HG02763 (cell line): ENCODE data around the gene HEATR9.

Experiments used
- ATAC-seq: cut with Tn5 transposase; IDR thresholded peaks from one replicate; pipeline ENCODE4 v1.9.1; 2021; ENCODE audit warnings: mild to moderate bottlenecking, moderate library complexity; ENCODE audit not compliant: unreplicated experiment

HEATR9 gene

GRCh38 chr17:35895636-35896587 is 27.2 kb upstream of the HEATR9 start:
- peak; percentile 43 for ATAC-seq

GRCh38 chr17:35894206-35894605 is 25.5 kb upstream of the HEATR9 start:
- ATAC-seq, result no peak

GRCh38 chr17:35893751-35894150 is 25.1 kb upstream of the HEATR9 start:
- ATAC-seq, result no peak

GRCh38 chr17:35892091-35893035 is 23.7 kb upstream of the HEATR9 start:
- no peak for ATAC-seq

GRCh38 chr17:35891269-35891668 is 22.6 kb upstream of the HEATR9 start:
- ATAC-seq, result no peak

- no peak for ATAC-seq
These were observed 22.1 kb upstream of the HEATR9 start for GRCh38 chr17:35890774-35891155.

GRCh38 chr17:35889818-35890773 is 21.4 kb upstream of the HEATR9 start:
- ATAC-seq, result no peak

GRCh38 chr17:35889241-35889640 is 20.6 kb upstream of the HEATR9 start:
- no peak for ATAC-seq

- ATAC-seq, result peak; percentile 89
These were observed 11.3 kb upstream of the HEATR9 start, which contains the start of gene CCL5 for GRCh38 chr17:35879773-35880654. CCL5 (minus strand) TSS chr17:35880360.

GRCh38 chr17:35878361-35878760 is 9.7 kb upstream of the HEATR9 start:
- no peak for ATAC-seq

GRCh38 chr17:35877345-35878029 is 8.8 kb upstream of the HEATR9 start:
- no peak for ATAC-seq

- ATAC-seq, result no peak
These were observed 7.8 kb upstream of the HEATR9 start for GRCh38 chr17:35876534-35876933.

GRCh38 chr17:35875800-35876139 is 7.1 kb upstream of the HEATR9 start:
- ATAC-seq, result no peak

GRCh38 chr17:35875072-35875799 is 6.5 kb upstream of the HEATR9 start:
- ATAC-seq, result no peak

GRCh38 chr17:35872196-35872980 is 3.7 kb upstream of the HEATR9 start:
- ATAC-seq, result no peak

GRCh38 chr17:35870906-35871819 is 2.5 kb upstream of the HEATR9 start:
- ATAC-seq, result no peak
